ENCODE measurements around the gene PLXNA1. TPM values are rescaled to one million over a fixed set of nuclear protein-coding genes. Genes with fewer than 3 reads are reported as not detected.

Gene PLXNA1
- total RNA-seq, 2 donors from 2014 or later, result 17.0 to 49.5 TPM

DNA sequence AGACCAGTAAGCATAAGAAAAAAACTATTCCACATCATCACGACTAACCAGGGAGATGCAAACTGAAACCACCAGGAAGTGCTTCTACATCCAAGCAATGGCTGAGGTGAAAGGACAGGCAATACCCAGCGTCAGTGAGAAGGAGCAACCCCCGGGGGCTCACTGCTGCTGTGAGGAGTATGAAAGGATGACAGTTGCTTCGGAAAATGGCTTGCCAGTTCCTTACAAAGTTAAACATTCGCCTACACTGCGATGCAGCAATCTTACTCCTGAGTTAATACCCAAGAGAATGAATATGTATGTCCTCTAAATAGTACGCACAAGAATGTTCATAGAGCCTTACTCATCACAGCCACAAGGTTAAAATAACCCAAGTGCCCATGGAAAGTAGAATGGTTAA, 13.3 kb upstream of the PLXNA1 start:
- DNase-seq (ENCODE audit: low spot score), result no peak
- no peak overlapping the region for H3K27ac ChIP-seq
- WGBS, result 64% methylated on average over 7 of the region's 7 CpGs
- TF ChIP-seq, protein P1, sequence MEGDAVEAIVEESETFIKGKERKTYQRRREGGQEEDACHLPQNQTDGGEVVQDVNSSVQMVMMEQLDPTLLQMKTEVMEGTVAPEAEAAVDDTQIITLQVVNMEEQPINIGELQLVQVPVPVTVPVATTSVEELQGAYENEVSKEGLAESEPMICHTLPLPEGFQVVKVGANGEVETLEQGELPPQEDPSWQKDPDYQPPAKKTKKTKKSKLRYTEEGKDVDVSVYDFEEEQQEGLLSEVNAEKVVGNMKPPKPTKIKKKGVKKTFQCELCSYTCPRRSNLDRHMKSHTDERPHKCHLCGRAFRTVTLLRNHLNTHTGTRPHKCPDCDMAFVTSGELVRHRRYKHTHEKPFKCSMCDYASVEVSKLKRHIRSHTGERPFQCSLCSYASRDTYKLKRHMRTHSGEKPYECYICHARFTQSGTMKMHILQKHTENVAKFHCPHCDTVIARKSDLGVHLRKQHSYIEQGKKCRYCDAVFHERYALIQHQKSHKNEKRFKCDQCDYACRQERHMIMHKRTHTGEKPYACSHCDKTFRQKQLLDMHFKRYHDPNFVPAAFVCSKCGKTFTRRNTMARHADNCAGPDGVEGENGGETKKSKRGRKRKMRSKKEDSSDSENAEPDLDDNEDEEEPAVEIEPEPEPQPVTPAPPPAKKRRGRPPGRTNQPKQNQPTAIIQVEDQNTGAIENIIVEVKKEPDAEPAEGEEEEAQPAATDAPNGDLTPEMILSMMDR (IDR thresholded peaks at IDR 0.05), result no peak
- H3K9me3 ChIP-seq, result no peaks in the 10 kb centered on the region
- no peaks in the 10 kb centered on the region for H3K27me3 ChIP-seq (replicated peaks; ENCODE audit: insufficient read depth)
- intact Hi-C loops (cut with DNase I), result no loop called here
- H3K36me3 ChIP-seq, result no peaks in the 10 kb centered on the region
- H3K4me3 ChIP-seq, result no peak overlapping the region
- H3K4me1 ChIP-seq (replicated peaks), result no peaks in the 10 kb centered on the region

DNA sequence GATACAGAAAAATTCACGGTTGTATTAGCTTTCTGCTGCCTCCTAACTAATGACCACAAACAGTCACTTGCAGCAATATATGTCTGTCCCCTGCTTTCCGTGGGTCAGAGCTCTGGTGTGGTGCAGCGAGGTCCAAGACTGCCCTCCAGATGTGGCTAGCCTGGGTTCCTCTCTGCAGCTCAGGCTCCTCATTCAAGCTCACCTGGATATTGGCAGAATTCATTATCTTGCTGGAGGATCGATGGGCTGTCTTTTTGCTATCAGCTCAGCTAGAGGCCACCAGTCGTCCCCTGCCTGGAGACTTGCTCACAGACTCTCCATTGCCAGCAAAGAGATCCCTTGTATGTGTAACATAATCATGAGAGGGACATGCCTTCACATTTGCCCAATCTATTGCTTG, 12.8 kb upstream of the PLXNA1 start:
- no peak overlapping the region for H3K27ac ChIP-seq
- DNase-seq (ENCODE audit: low spot score), result no peak
- no peak overlapping the region for H3K4me3 ChIP-seq
- H3K27me3 ChIP-seq (replicated peaks; ENCODE audit: insufficient read depth), result no peaks in the 10 kb centered on the region
- no peaks in the 10 kb centered on the region for H3K36me3 ChIP-seq
- no peaks in the 10 kb centered on the region for H3K9me3 ChIP-seq
- TF ChIP-seq POLR2A (IDR thresholded peaks at IDR 0.05) (no peak), POLR2AphosphoS5 (IDR thresholded peaks at IDR 0.05) (no peak)
- TF ChIP-seq, protein P1 (IDR thresholded peaks at IDR 0.05), result no peak
- intact Hi-C loops (cut with DNase I), result no loop called here
- 85% methylated on average over 5 of the region's 5 CpGs for WGBS
- H3K4me1 ChIP-seq (replicated peaks), result no peaks in the 10 kb centered on the region

DNA sequence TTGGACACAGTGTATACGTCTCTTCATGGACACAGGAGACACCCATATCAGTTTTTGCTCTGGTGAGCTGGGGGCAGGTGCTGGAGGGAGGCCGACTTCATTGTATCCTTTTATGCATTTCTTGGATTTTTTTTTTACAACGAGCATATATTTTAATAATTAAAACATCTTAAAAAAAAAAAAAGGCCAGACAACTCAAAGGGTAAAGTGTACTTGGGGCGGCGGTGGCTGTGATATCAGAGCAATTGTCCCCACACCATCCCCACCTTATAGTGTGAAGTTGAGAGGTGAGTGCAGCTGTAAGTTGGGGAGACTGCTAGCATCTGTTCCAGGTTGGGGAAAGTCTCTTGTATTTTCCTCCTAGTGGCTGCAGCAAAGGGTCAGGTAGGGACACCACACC, 12.0 kb upstream of the PLXNA1 start:
- no peak for DNase-seq (ENCODE audit: low spot score)
- no peak for TF ChIP-seq POLR2A (IDR thresholded peaks at IDR 0.05)
- TF ChIP-seq POLR2AphosphoS5 (IDR thresholded peaks at IDR 0.05), result no peak
- TF ChIP-seq, protein P1 (IDR thresholded peaks at IDR 0.05), result no peak
- Histone ChIP-seq H3K27ac (no peak overlapping the region), H3K27me3 (replicated peaks; ENCODE audit: insufficient read depth) (no peaks in the 10 kb centered on the region), H3K9me3 (no peaks in the 10 kb centered on the region), H3K36me3 (no peaks in the 10 kb centered on the region), H3K4me3 (no peak overlapping the region), H3K4me1 (replicated peaks) (no peaks in the 10 kb centered on the region)
- intact Hi-C loops (cut with DNase I), result no loop called here
- 88% methylated on average over 5 of the region's 5 CpGs for WGBS

DNA sequence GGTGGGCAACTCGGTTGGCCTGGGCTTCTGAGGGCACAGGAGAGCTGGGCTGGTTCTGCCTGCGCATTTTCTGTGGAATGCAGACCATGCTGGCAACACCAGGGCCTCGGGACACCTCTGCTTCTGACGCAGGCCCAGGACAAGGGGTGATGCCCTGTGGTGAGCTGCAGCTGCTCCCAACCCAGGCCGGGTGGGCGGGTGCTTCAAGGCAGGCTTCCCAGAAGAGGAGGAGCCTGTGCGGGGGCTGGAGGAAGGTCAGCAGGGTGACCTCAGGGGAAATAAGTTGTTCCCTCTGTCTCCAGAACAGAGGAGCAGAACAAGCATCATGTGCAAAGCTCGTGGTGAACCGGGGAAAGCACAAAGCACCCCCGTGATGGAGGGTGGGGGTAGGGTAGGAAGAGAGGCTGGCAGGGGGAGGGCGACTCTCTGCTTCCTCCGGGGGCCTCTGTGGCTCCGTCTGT, 11.0 kb upstream of the PLXNA1 start:
- no peaks in the 10 kb centered on the region for H3K4me1 ChIP-seq (replicated peaks)
- DNase-seq (ENCODE audit: low spot score), result no peak
- intact Hi-C loops (cut with DNase I), result no loop called here
- TF ChIP-seq POLR2A (IDR thresholded peaks at IDR 0.05), result no peak
- no peak for TF ChIP-seq POLR2AphosphoS5 (IDR thresholded peaks at IDR 0.05)
- TF ChIP-seq, protein P1 (IDR thresholded peaks at IDR 0.05), result no peak
- H3K36me3 ChIP-seq, result no peaks in the 10 kb centered on the region
- no peaks in the 10 kb centered on the region for H3K9me3 ChIP-seq
- no peaks in the 10 kb centered on the region for H3K27me3 ChIP-seq (replicated peaks; ENCODE audit: insufficient read depth)
- H3K27ac ChIP-seq, result no peak overlapping the region
- 57% methylated on average over 13 of the region's 13 CpGs for WGBS
- no peak overlapping the region for H3K4me3 ChIP-seq

DNA sequence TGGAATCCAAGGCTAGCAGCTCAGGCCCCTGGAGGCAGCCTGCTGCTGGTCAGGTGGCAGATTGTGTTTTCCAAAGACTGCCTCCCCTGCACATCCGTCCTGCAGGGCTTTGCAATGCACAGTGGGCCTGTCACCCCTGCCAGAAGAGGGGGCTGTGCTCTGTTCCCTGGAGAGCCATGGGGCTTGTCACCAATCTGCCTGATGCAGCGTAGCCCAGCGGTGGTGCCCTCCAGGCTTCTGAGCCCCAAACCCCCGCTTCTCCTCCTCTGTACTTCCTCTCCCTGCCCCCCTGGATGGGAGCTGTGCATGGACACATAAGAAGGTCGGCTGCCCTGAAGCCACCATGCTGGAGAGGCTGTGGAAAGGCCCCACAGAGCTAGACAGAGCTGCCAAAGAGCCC, 10.0 kb upstream of the PLXNA1 start:
- no peaks in the 10 kb centered on the region for H3K27me3 ChIP-seq (replicated peaks; ENCODE audit: insufficient read depth)
- intact Hi-C loops (cut with DNase I), result no loop called here
- H3K36me3 ChIP-seq, result no peaks in the 10 kb centered on the region
- WGBS, result 85% methylated on average over 5 of the region's 5 CpGs
- no peaks in the 10 kb centered on the region for H3K4me1 ChIP-seq (replicated peaks)
- H3K27ac ChIP-seq, result no peak overlapping the region
- no peak overlapping the region for H3K4me3 ChIP-seq
- DNase-seq (ENCODE audit: low spot score), result no peak
- TF ChIP-seq, protein P1 (IDR thresholded peaks at IDR 0.05), result no peak
- TF ChIP-seq POLR2A (IDR thresholded peaks at IDR 0.05) (no peak), POLR2AphosphoS5 (IDR thresholded peaks at IDR 0.05) (no peak)
- H3K9me3 ChIP-seq, result no peaks in the 10 kb centered on the region

Measured in prostate gland (tissue), 2 donors.